HepG2 (cell line): ENCODE data around the gene SKI.

Experiments used
- CREB1 ChIP-seq, 2 experiments: fragments of 450-650 bp in 1 of 2; IDR thresholded peaks; 2 replicates each; pipeline ENCODE4 v1.6.1; 2016 to 2017; ENCODE audit warnings: control low read depth in 1 of 2, mild to moderate bottlenecking in 1 of 2, missing compliant biosample characterization in 1 of 2, missing genetic modification characterization in 1 of 2
- TF ChIP-seq, protein P1 (sequence below): sonication (generic); formaldehyde crosslinking; IDR thresholded peaks from 2 replicates; pipeline ENCODE4 v1.4.0; 2020; ENCODE audit warnings: mild to moderate bottlenecking, missing genetic modification reagents
- TF ChIP-seq, protein P2 (sequence below): sonication (generic); formaldehyde crosslinking; IDR thresholded peaks from 2 replicates; pipeline ENCODE4 v1.5.0; 2020; ENCODE audit warnings: mild to moderate bottlenecking, missing genetic modification reagents, moderate library complexity

DNA sequence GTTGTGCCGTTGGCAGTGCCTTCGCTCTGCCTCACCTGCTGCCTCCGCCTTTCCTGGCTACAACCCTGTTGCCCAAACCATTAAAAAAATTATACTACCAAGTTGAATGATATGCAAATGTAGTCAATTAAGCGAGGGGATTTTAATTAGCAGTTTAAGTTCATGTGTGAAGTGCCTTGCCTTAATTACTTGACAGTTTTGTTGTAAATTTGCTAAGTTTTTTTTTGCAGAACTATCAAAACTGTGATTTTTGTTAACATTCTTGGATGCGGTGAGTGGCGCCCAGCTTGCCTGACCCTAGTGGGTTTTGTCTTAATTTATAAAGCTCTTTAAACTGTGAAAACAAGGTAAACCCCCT lies 10.9 kb downstream of the SKI start:
- TF ChIP-seq CREB1 (IDR thresholded peaks at IDR 0.05) (no peak), CREB1 (CRISPR knock-in tag; IDR thresholded peaks at IDR 0.05) (no peak)
- TF ChIP-seq, protein P1, sequence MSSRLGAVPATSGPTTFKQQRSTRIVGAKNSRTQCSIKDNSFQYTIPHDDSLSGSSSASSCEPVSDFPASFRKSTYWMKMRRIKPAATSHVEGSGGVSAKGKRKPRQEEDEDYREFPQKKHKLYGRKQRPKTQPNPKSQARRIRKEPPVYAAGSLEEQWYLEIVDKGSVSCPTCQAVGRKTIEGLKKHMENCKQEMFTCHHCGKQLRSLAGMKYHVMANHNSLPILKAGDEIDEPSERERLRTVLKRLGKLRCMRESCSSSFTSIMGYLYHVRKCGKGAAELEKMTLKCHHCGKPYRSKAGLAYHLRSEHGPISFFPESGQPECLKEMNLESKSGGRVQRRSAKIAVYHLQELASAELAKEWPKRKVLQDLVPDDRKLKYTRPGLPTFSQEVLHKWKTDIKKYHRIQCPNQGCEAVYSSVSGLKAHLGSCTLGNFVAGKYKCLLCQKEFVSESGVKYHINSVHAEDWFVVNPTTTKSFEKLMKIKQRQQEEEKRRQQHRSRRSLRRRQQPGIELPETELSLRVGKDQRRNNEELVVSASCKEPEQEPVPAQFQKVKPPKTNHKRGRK, result no peak
- TF ChIP-seq, protein P2, sequence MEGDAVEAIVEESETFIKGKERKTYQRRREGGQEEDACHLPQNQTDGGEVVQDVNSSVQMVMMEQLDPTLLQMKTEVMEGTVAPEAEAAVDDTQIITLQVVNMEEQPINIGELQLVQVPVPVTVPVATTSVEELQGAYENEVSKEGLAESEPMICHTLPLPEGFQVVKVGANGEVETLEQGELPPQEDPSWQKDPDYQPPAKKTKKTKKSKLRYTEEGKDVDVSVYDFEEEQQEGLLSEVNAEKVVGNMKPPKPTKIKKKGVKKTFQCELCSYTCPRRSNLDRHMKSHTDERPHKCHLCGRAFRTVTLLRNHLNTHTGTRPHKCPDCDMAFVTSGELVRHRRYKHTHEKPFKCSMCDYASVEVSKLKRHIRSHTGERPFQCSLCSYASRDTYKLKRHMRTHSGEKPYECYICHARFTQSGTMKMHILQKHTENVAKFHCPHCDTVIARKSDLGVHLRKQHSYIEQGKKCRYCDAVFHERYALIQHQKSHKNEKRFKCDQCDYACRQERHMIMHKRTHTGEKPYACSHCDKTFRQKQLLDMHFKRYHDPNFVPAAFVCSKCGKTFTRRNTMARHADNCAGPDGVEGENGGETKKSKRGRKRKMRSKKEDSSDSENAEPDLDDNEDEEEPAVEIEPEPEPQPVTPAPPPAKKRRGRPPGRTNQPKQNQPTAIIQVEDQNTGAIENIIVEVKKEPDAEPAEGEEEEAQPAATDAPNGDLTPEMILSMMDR, result no peak
